NCI-H2107 (cell line): ENCODE results near the gene SYT9.
"Not testable (repeated sequence)": the region's sequence is repeated elsewhere in the genome, so short reads cannot be mapped to it uniquely, and the experiment has no call there.

Experiments used
- DNase-seq: peaks from one replicate; lab custom pipeline; 2025; lab: John Stamatoyannopoulos, UW

Gene SYT9

GRCh38 chr11:7272373-7272772 is 20.7 kb downstream of the SYT9 start:
- no peak for DNase-seq

- DNase-seq, result no peak
Measured at GRCh38 chr11:7275133-7275532, 23.4 kb downstream of the SYT9 start.

GRCh38 chr11:7278314-7278917 is 26.7 kb downstream of the SYT9 start:
- DNase-seq, result no peak

- no peak for DNase-seq
Measured at GRCh38 chr11:7279676-7280075, 28.0 kb downstream of the SYT9 start.

GRCh38 chr11:7281079-7281478 is 29.4 kb downstream of the SYT9 start:
- no peak for DNase-seq

GRCh38 chr11:7281809-7282208 is 30.1 kb downstream of the SYT9 start:
- DNase-seq, result no peak

- no peak for DNase-seq
Measured at GRCh38 chr11:7286178-7286577, 34.5 kb downstream of the SYT9 start.

GRCh38 chr11:7291100-7291829 is 39.6 kb downstream of the SYT9 start:
- DNase-seq, result no peak

- no peak for DNase-seq
Measured at GRCh38 chr11:7292922-7293321, 41.2 kb downstream of the SYT9 start.

- no peak for DNase-seq
Measured at GRCh38 chr11:7299393-7299792, 47.7 kb downstream of the SYT9 start.

GRCh38 chr11:7300281-7300680 is 48.6 kb downstream of the SYT9 start:
- no peak for DNase-seq

- no peak for DNase-seq
Measured at GRCh38 chr11:7303146-7303545, 51.4 kb downstream of the SYT9 start.

GRCh38 chr11:7306900-7307299 is 55.2 kb downstream of the SYT9 start:
- no peak for DNase-seq

GRCh38 chr11:7307836-7308235 is 56.1 kb downstream of the SYT9 start:
- no peak for DNase-seq

GRCh38 chr11:7311903-7312302 is 60.2 kb downstream of the SYT9 start:
- no peak for DNase-seq

GRCh38 chr11:7314811-7315604 is 63.3 kb downstream of the SYT9 start:
- no peak for DNase-seq

GRCh38 chr11:7319501-7319900 is 67.8 kb downstream of the SYT9 start:
- DNase-seq, result no peak

- DNase-seq, result no peak
Measured at GRCh38 chr11:7320306-7320705, 68.6 kb downstream of the SYT9 start.

- no peak for DNase-seq
Measured at GRCh38 chr11:7321473-7322450, 70.1 kb downstream of the SYT9 start.

- DNase-seq, result no peak
Measured at GRCh38 chr11:7332451-7332850, 80.7 kb downstream of the SYT9 start.

GRCh38 chr11:7332962-7333361 is 81.3 kb downstream of the SYT9 start:
- no peak for DNase-seq

GRCh38 chr11:7335442-7335841 is 83.7 kb downstream of the SYT9 start:
- not testable (repeated sequence) for DNase-seq
